ENCODE results near the gene TBX15. TPM values are rescaled to one million over a fixed set of nuclear protein-coding genes. Genes with fewer than 3 reads are reported as not detected.

The TBX15 gene
- total and polyA plus RNA-seq, 9 of the 15 experiments (the other 6 are each of a cell fraction or from before 2014, with no cell fraction given) = 0.03 to 3.4 (median 2.3) TPM

GRCh38 chr1:118841521-118841920 lies 146.6 kb downstream of the TBX15 start:
- Histone ChIP-seq H2AFZ (ENCODE audit: low read depth, low read length) (no peak overlapping the region), H4K20me1 (replicated peaks; ENCODE audit: control insufficient read depth, insufficient read depth, low read length) (no peaks in the 10 kb centered on the region), H3K4me3 (no peak overlapping the region), H3K4me1 (replicated peaks in 1 of 2; ENCODE audit: control insufficient read depth in 2 of 2, insufficient read depth in 2 of 2, low read length in 2 of 2) (no peaks in the 10 kb centered on the region), H3K9me3 (replicated peaks; ENCODE audit: control insufficient read depth, insufficient read depth, low read depth, low read length) (no peaks in the 10 kb centered on the region), H3K79me2 (ENCODE audit: control insufficient read depth, insufficient read depth, low read length) (no peaks in the 10 kb centered on the region), H3K4me2 (ENCODE audit: insufficient read depth, low read length) (no peak overlapping the region), H3K9ac (ENCODE audit: insufficient read depth in 1 of 2, low read depth in 2 of 2, low read length in 2 of 2) (no peak overlapping the region), H3K27me3 (ENCODE audit: control insufficient read depth in 2 of 2, insufficient read depth in 2 of 2, low read length in 2 of 2) (no peaks in the 10 kb centered on the region), H3K36me3 (ENCODE audit: control insufficient read depth, insufficient read depth, low read length) (no peaks in the 10 kb centered on the region), H3K27ac (ENCODE audit: extremely low read depth, low read depth, low read length) (no peak overlapping the region), H3K9me1 (ENCODE audit: control insufficient read depth, insufficient read depth, low read length) (no peaks in the 10 kb centered on the region)
- TF ChIP-seq RAD21 (CRISPR knock-in tag; conservative IDR thresholded peaks at IDR 0.05 in 1 of 2, IDR thresholded peaks at IDR 0.05 in 1 of 2) (no peak), ZBTB49 (CRISPR knock-in tag; IDR thresholded peaks at IDR 0.05; ENCODE audit: borderline replicate concordance) (no peak), SAFB (IDR thresholded peaks at IDR 0.05; ENCODE audit: borderline replicate concordance, low read depth, low read length) (no peak), ZHX1 (conservative IDR thresholded peaks at IDR 0.05; ENCODE audit: low read length) (no peak), ZBTB12 (CRISPR knock-in tag; IDR thresholded peaks at IDR 0.05) (no peak)
- in situ Hi-C loops (cut with MboI) (no loop called here), intact Hi-C loops (cut with micrococcal nuclease) (no loop called here)
- no TSS peak for BruUV-seq (replicated peaks)
- no peak for FAIRE-seq
- no peak for DNase-seq (ENCODE audit: extremely low read depth in 1 of 4, low spot score in 3 of 4)
- ChIA-PET CTCF (ENCODE audit: low intra/inter-chr PET ratio) (no interaction called here), POLR2A (no interaction called here)
- no peak for ATAC-seq

Small RNA genes lying within 50 kb of the gene (small RNA-seq; reads per million reads assigned to genes)
- not detected for gene AL139420.2

Other genes with a start within 250 kb of the TBX15 start
- gene WARS2, start 152.3 kb upstream of the TBX15 start, total RNA-seq (2014; rRNA removed) = 16.3 and 18.0 TPM in 2 replicates
- 17.7 and 21.1 TPM in 2 replicates for gene WARS2, start 152.3 kb upstream of the TBX15 start, total RNA-seq (2014; rRNA removed; fragmentation: Illumina TruSeq; extraction: Trizol)
- 14.4 and 16.5 TPM in 2 replicates for gene WARS2, start 152.3 kb upstream of the TBX15 start, total RNA-seq (2015; rRNA removed; fragmentation: Illumina TruSeq; extraction: Trizol)
- gene WARS2, start 152.3 kb upstream of the TBX15 start, total RNA-seq (2021) = 14.9 and 17.5 TPM in 2 replicates
- 16.4 and 17.0 TPM in 2 replicates for gene WARS2, start 152.3 kb upstream of the TBX15 start, polyA plus RNA-seq (2011; rRNA removed)
- gene WARS2, start 152.3 kb upstream of the TBX15 start, polyA plus RNA-seq (2014; fragmentation: Illumina TruSeq; extraction: Trizol) = 15.7 and 16.9 TPM in 2 replicates
- 1 to 10 TPM; 5.7 to 6.7 TPM for gene WARS2, start 152.3 kb upstream of the TBX15 start, polyA plus RNA-seq (2014; fragmentation: Nextera tagmentation; extraction: Ambion mirVana)
- 10.8 and 12.6 TPM in 2 replicates for gene WARS2, start 152.3 kb upstream of the TBX15 start, polyA plus RNA-seq (2014; rRNA removed)